HS-27A (cell line): Measurements from ENCODE around the gene VAT1.
"Not testable (repeated sequence)": the region's sequence is repeated elsewhere in the genome, so short reads cannot be mapped to it uniquely, and the experiment has no call there.

Experiments used
- DNase-seq: peaks from one replicate; pipeline ENCODE4 v3.0.0-alpha.2; 2012; ENCODE audit warnings: low read depth, missing footprints

Gene VAT1

DNA sequence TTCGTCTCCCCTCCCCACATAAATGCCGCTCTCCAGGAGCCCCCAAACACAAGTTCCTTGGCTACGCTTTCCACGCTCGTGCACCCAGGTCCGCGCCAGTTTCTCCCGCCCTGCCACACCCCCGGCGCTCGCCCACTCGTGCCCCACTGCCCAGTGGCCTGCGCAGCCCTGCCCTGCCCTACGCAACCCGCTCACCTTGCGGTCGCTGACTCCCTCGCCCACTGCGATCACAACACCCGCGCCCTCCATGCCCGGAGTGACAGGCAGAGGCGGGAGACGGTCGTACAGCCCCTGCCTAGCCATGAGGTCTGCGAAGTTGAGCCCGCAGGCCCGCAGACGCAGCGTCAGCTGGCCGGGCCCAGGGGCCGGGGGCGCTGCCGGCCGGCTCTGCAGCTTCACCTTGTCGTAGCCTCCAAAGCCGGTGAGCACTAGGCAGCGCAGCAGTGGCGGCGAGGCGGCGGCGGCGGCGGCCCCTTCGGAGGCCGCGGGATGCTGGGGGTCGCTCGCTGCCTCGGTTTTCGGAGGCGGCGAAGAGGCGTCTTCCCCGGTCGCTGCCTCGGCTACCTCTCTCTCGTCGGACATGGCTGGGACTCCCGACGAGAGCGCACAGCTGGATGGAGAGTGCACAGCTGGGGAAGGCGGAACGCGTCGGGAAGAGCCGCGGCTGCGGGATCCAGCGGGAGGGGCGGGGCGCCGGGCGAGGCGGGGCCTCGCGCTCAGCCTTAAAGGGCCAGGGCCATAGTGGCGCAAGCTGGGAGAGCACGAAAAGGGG, at the start of gene VAT1:
Gene VAT1, minus strand, starts transcription at position 645 of the 772 bp plus-strand sequence. Its CDS starts 63 bp downstream, at position 582.
- no peak for DNase-seq

DNA sequence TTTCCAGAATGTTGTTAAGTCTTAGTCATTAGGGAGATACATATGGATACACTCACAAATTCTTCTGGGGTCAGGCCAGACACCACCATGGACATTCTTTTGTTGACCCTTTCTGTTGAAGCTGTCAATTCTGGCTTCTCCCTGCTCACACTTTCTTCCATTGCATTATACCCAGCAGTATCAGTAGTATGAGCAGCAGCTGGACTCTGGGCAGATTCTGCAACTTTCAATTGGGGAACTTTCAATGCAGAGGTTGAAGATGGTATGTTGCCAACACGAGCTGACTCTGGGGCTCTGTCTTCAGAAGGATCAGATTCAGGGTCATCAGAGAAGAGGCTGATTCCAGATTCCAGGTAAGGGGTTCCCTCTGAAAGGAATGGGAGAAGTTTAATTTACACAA, 48.7 kb upstream of the VAT1 start:
- DNase-seq, result no peak

DNA sequence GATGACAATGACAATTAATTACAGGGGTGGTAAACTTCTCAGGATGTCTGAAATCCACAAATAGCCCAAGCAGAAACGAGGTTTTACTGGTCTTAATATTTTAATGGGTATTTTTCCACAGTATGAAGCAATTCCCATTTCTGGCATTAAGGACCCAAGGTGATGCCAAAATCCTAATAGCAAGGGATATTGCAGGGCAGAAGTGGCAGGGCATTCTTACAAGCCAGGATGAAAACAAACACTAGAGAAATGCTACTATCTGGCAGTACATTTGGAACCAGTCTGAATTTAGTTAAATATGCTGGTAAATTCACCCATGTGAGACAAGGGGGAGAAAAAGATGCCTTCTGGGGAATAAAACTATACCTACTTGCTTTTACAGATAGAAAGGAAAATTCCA, 48.1 kb upstream of the VAT1 start:
- no peak for DNase-seq

DNA sequence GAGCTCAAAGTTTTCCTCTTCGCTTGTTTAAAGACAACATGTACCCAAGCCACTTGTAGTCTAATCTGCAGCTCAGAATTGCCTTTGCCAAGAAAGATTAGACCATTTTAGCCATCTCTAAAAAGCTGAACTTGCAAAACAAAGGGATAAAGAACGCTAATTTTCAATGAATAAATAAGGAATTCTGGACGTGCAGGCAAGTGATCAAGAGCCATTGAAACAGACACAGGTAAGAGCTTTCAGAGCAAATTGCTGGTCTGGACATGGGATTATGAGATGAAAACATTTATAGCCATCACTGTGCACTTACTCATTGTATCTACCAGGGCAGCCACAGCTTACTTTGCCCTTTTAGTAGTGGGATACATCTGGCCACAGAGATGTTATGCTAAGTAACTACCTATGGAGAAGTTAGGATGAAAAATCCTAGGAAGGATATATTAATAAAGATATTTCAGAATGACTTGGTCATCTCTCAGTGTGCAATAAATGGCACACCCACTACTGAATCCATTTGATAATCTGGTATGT, 47.2 kb upstream of the VAT1 start:
- DNase-seq, result no peak

DNA sequence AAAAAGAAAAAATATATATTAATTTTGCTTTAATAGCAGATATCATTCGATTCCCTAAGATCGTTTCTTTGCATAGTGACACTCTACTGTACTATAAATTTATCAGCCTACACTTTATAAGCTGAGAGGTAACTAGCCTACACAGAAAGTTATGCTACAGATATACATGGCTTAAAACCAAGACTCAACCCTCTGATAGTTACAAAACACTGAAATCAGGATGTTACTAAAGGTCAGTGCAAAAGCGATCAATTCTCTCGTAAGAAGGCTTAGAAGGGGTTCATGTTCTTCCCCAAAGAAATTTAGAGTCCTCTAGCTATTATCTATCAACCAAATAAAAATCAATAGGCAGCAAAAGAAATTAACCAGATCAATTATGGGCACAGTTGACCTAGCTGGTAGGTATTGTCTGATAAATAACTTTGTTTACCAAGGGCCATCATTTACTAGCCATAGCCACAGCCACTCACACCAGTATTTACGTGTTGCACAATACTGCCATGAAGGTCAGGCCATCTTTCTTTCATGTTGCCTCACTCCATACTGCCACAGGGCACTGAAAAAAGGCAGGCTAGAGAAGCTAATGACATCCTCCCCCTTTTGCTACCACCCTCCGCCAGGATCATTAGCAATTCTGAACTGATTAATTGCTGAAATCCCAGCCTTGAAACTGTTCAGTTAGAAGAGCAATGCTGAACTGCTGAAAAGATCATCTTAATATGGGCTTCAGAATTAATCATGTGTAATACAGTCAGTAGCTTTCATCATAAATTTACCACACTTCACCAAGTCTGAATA, 46.6 kb upstream of the VAT1 start:
- DNase-seq, result no peak

DNA sequence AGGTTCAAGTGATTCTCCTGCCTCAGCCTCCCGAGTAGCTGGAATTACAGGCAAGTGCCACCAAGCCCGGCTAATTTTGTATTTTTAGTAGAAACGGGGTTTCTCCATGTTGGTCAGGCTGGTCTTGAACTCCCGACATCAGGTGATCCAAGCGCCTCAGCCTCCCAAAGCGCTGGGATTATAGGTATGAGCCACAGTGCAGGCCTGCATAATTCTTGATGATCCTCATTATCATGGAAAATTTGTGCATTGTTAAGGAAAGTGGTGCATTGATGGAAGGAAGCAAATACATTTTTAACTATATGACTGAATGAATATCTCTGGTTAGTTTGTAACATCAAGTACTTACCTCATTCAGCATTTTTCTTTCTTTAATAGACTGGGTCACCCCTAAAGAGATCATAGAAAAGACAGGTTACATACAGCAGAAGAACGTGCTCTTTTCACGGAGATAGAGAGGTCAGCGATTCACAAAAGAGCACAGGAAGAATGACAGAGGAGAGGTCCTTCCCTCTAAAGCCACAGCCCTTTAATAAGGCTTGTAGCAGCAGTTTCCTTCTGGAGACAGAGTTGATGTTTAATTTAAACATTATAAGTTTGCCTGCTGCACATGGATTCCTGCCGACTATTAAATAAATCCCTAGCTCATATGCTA, 40.9 kb upstream of the VAT1 start:
- DNase-seq, result no peak

DNA sequence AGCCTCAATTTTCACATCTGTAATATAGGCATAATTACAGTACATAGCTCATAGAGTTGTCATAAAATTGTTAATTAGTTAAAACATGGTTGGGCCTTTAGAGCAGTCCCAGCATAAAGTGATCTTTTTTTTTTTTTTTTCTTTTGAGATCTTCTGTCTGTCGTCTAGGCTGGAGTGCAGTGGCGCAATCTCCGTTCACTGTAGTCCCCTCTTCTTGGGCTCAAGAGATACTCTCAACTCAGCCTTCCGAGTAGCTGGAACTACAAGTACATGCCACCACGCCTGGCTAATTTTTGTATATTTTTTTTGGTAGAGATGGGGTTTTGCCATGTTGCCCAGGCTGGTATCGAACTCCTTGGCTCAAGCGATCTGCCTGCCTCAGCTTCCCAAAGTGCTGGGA, 33.9 kb upstream of the VAT1 start:
- no peak for DNase-seq

DNA sequence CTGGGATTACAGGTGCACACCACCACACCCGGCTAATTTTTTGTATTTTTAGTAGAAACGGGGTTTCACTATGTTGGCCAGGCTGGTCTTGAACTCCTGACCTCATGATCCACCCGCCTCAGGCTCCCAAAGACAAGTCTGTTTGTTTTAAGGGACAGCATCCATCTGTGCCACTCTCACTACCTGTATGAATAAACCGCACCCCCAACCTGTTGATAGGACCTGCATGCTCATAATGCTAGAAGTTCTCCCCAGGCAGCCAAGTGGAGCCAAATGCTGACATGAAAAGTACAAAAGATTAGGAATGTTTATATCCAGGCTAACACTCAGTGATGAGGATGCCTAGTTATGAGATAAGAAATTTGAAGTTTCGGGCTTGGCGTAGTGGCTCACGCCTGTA, 30.8 kb upstream of the VAT1 start:
- DNase-seq, result not testable (repeated sequence)

DNA sequence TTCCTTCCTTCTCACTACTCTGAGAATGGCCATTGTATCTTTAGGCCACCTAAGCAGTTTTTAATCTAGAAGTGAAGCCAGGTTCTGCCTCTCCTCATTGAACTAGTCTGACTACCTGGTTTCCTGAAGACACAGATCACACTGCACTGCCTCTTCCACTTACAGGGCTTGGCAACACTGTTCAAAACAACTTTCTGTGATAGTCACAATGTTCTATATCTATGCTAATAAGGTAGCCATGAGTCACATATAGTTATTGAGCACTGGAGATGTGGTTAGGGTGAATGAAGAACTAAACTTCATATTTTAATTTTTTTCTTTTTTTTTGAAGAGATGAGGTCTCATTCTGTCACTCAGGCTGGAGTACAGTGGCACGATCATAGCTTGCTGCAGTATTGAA, 29.8 kb upstream of the VAT1 start:
- DNase-seq, result no peak

DNA sequence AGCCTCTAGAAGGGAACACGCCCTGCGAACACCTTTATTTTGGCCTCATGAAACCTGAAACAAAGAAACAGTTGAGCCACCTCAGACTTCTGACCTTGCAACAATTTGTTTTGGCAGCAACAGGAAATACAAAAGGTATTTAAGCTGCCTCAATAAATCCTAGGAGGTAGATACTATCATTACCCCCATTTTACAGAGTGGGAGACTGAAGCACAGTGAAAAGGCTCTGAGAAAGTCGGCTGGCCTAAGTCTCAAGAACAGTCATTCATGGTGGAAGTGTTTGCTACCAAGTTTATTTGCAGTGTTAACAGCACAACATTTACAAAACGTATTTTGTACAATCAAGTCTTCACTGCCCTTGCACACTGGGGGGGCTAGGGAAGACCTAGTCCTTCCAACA, 21.8 kb upstream of the VAT1 start:
- DNase-seq, result no peak

DNA sequence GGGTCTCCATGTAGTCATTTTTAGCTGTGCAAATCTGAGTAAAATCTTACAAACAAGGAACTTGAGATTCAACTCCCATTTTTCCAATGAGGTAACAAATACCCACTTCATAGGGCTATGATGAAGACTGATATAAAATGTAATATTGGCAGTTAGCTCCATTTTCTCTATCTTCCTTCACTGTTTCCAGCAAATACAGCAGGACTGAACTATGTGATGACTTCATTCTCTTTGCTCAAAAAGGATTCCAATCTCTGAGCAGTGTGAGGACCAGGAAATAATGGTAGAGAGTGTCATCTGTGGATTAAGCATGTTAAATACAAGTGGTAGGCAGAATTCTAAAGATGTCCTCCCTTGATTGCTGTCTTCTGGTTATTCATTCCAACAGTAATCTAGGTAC, 21.1 kb upstream of the VAT1 start:
- DNase-seq, result no peak

DNA sequence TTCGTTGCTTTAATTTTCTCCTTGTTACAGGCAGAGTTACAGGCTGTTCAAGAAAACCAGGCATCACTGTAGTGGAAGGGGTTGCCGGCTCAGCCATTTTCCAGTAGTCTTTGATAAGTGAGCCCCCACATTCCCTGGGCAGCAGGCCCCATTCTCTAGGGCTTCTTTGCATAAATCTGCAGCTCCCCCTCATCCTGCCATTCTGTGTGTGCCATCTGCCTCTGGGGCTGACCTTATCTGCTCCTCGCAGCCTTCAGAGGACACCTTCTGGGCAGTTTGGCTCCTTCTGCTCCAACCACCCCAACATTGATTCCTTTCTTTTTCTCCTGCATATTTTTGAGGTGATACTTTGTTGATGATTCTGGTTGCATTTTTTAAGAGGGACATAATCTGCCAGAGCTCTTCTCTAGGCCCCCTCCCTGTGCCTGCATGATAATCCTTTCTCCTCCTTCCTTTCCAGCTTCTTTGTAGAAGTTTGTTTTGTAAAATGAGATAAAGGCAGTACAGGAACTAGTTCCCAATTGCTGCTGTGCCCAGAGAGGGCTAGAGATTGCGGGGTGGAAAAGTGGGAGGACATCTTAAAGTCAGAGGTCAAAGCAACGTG, 19.9 kb upstream of the VAT1 start:
- DNase-seq, result no peak

DNA sequence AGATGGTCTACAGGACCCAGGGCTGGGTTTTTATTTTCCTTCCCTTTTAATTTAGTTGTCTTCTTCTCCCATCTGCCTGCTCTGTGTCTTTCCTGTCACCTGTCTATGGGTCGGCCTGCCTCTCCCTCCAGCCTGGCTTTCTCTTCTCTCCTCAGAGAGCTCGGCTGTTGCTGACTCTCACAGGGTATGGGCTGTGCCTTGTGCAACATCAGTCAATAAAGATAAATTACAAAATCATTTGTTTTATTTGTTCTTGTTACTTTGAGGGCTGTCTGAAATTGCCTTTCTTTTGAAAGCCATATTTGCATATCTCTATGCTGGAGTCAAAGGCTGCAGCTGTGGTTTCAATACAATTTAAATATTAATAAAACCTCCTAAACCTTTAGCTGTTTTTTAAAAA, 18.5 kb upstream of the VAT1 start:
- no peak for DNase-seq

DNA sequence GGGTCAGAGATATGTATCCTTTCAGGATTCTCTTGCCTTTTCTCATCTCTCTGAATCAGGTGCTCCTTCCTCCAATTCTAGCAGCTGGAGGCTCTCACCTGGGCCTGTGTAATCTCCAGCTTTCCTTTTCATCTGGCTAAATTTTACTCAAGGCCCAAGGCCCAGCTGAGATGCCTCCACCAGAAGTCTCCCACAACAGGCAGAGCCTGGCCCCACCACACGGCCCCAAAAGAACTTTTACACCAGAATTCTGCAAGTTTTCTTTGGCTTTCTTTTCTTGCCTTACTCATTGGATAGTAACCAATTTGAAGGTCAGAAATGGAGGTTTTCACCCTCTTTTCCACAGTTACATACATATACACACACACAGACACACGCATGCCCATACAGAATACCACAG, 17.5 kb upstream of the VAT1 start:
- no peak for DNase-seq

DNA sequence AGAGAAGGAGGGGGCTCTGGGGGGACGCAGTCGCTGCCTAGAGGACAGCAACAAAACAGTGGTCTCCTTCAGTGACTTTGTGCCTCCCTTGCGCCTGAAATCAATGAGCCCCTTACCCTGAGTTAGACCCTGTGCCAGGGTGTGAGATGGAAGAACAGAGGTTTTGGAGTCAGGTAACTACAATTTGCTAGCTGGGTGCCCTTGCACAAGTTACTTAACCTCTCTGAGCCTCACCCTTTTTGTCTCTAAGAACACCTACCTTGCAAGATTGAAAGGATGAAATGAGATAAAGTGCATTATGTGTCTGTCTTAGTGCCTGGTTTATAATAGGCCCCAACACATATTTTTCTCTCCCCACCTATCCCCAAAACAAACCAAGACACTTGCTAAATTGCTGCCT, 12.7 kb upstream of the VAT1 start:
- no peak for DNase-seq

DNA sequence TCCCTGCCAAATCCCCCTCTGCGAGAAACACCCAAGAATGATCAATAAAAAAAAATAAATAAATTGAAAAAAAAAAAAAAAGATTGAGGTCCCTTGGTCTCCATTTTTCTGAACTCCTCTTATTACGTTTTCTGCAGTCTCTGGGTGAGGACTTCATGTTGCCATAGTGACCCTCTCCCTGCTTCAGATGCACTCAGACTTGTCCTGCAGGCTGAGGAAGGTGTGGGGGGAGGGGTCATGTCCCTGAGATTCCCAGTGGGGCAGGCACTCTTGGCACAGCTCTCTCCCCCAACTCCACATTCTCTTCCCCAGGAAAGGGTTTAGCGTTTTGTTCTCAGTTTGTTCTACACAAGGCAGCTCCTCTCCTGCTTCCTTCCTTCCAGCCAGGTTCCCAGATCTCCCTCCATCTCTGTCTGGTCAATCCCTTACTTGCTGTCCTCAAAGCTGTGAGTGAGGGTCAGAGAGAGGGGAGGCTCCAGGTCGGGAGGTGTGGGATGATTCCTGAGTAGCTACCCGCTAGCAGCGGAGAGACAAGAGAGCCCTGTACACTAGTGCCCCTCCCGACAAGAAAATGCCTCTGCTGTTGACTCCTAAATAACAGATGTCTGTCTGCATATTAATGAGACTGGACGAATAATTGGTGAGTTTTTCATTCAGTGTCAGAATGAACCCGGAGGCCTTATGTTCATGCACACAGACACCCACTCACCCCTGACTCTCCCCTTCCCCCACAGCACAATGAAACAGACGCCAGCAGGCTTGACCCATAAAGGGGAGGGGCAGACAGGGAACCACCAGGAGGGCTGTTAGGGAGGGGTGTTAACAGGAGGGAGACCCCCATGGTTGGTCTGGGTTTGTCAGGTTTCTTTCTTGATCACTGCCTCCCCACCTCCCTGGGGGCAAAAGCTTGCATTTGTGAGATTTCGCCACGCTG, 12.0 kb upstream of the VAT1 start:
- no peak for DNase-seq

DNA sequence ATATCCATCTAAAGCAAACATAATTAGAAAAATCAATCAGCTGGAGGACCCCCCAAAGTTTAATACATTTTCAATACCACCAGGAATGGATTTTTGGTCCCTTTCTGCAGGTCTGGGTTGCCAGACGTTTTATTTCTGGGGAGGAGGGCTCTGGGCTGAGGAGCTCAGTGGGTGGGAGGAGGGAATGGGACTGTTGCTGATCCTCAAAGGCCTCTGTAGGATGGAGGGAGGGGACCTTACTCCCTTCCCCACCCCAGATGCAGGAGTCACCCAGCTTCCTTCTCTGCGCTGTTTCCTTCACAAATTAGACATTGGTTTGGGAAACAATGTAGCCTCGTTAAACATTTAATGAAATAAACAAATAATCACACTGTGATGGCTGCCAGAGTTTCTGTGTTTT, 9.5 kb upstream of the VAT1 start:
- DNase-seq, result no peak

DNA sequence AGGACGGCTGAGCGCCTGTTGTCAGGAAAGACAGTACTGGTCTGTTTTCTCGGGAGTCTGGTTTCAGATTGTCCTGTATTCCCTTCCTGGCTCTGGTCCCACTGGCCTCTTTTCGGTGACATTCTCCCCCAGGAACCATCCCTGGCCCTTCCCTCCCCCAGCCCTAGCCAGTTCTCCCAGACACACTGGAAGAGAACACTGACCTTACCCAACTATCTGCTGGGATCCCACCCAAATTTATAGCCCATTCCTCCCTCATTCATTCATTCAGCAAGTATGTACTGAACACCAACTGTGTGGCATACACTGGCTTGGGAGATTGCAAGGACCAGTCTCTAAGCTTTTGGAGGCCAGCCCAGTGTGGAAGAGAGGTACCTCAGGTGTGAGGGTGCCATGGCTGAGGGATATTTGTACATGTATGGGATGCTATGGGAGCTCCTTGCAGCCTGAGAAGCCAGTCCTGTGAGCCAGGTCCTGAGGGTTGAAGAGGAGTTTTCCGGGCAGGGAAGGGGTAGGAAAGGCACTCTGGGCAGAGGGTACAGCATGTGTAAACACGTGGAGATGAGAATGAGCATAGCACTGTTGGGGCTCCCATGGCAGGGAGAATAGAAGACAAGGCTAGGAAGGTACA, 8.1 kb upstream of the VAT1 start:
- DNase-seq, result no peak

DNA sequence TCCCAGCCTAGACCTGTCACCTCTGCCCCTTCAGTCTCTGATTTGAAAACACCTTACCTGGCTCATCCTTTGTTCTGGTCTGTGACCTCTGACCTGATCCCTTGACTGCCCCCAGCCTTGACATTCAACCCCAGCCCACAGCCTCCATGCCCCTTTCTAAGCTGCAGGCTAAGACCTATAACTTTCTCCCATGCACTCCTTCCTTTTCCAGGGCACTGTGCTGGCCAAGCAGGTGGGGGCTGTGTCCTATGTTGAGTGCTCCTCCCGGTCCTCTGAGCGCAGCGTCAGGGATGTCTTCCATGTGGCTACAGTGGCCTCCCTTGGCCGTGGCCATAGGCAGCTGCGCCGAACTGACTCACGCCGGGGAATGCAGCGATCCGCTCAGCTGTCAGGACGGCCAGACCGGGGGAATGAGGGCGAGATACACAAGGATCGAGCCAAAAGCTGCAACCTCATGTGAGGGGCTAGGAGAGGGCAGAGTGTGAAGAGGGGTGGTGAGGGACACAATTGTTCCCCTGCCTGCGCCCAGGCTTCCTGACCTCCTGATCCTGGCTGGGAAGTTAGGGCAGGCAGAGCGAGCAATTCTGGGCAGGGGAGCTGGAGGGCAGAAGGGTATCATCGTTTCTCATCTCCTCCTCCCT, 6.2 kb upstream of the VAT1 start:
- DNase-seq, result no peak
